GM12872 (cell line): ENCODE data around the gene PJVK.

ENCODE experiments used
- CTCF ChIP-seq: IDR thresholded peaks from 3 replicates; pipeline ENCODE4 v1.5.1; 2011; ENCODE audit warnings: low read depth, mild to moderate bottlenecking, low read length, moderate library complexity; ENCODE audit not compliant: insufficient read depth

Gene PJVK

GRCh38 chr2:178478439-178479274 is 27.5 kb downstream of the PJVK start, which contains the start of gene FKBP7:
Gene FKBP7, minus strand, starts transcription at chr2:178478600. Its CDS starts 101 bp downstream, at chr2:178478499.
- peak; percentile 84 for TF ChIP-seq CTCF

- no peak for TF ChIP-seq CTCF
Observed at GRCh38 chr2:178479275-178479616, 28.1 kb downstream of the PJVK start.

GRCh38 chr2:178479758-178480226 is 28.6 kb downstream of the PJVK start:
- no peak for TF ChIP-seq CTCF

GRCh38 chr2:178480227-178481181 is 29.3 kb downstream of the PJVK start, which contains the start of gene PLEKHA3:
Gene PLEKHA3, plus strand, starts transcription at chr2:178480457. Its CDS starts 413 bp downstream, at chr2:178480870.
- no peak for TF ChIP-seq CTCF

GRCh38 chr2:178482437-178482836 is 31.3 kb downstream of the PJVK start:
- no peak for TF ChIP-seq CTCF

- TF ChIP-seq CTCF = no peak
Observed at GRCh38 chr2:178484245-178485041, 33.3 kb downstream of the PJVK start.
